LNCAP (cell line): ENCODE data around the gene FKBP3.

Source experiments
- CTCF ChIP-seq: fragments of 450-650 bp; IDR thresholded peaks from 2 replicates; pipeline ENCODE4 v1.5.1; 2017; ENCODE audit warnings: mild to moderate bottlenecking

FKBP3 gene

GRCh38 chr14:45083976-45084722 is 50.1 kb downstream of the FKBP3 start, which contains the start of gene PRPF39:
PRPF39 (plus strand) TSS chr14:45084116; CDS start chr14:45095240, 11,124 bp downstream.
- TF ChIP-seq CTCF = no peak

GRCh38 chr14:45083617-45083975 is 50.7 kb downstream of the FKBP3 start:
- TF ChIP-seq CTCF = no peak

- TF ChIP-seq CTCF = no peak
Measured at GRCh38 chr14:45082420-45082819, 51.9 kb downstream of the FKBP3 start.

- no peak for TF ChIP-seq CTCF
Measured at GRCh38 chr14:45078323-45078722, 56.0 kb downstream of the FKBP3 start.

- TF ChIP-seq CTCF = no peak
Measured at GRCh38 chr14:45073231-45073879, 60.9 kb downstream of the FKBP3 start.

- no peak for TF ChIP-seq CTCF
Measured at GRCh38 chr14:45072126-45072525, 62.2 kb downstream of the FKBP3 start.

GRCh38 chr14:45070215-45070614 is 64.1 kb downstream of the FKBP3 start:
- TF ChIP-seq CTCF = no peak
